OCI-LY7 (cell line): ENCODE measurements around the gene LCE1B. TPM values are rescaled to one million over a fixed set of nuclear protein-coding genes. Genes with fewer than 3 reads are reported as not detected.

Source experiments
- BruUV-seq: library from RNA; stranded (reverse); fragments of 400-500 nt; replicated peaks from 2 replicates; lab custom pipeline; 2021; lab: Mats Ljungman, UMichigan
- CTCF ChIA-PET: fragments of 300-600 bp; sonication (Branson Sonifier 250); formaldehyde crosslinking; loops from one replicate; lab custom pipeline; 2022; ENCODE audit warnings: antibody characterized with exemption; ENCODE audit not compliant: unreplicated experiment; lab: Charles Lee
- POLR2A ChIA-PET: fragments of 300-600 bp; sonication (Branson Sonifier 250); formaldehyde crosslinking; loops from one replicate; lab custom pipeline; 2022; ENCODE audit warnings: antibody characterized with exemption; lab: Charles Lee
- DNase-seq: peaks from one replicate; pipeline ENCODE4 v3.0.0-alpha.2; 2015; ENCODE audit warnings: low spot score
- H2AFZ ChIP-seq: fragments of 200-600 bp; sonication (generic), shearing (Covaris generic); 2 replicates; pipeline ENCODE4 v1.6.1; 2014; ENCODE audit warnings: mild to moderate bottlenecking, antibody characterized with exemption, low read length, moderate library complexity
- H3K27ac ChIP-seq: fragments of 200-600 bp; sonication (generic); 2 replicates; pipeline ENCODE4 v1.5.1; 2014; ENCODE audit warnings: mixed run types, low read depth, mild to moderate bottlenecking, moderate library complexity, low read length, inconsistent platforms; ENCODE audit not compliant: poor library complexity, severe bottlenecking
- H3K36me3 ChIP-seq: fragments of 200-600 bp; sonication (generic); 2 replicates; pipeline ENCODE4 v1.6.1; 2014; ENCODE audit warnings: mild to moderate bottlenecking, antibody characterized with exemption, low read length, moderate library complexity, mixed read lengths; ENCODE audit not compliant: insufficient read depth
- H3K4me1 ChIP-seq: fragments of 200-600 bp; sonication (generic); 2 replicates; pipeline ENCODE4 v1.5.1; 2014; ENCODE audit warnings: mild to moderate bottlenecking, low read length; ENCODE audit not compliant: insufficient read depth, poor library complexity, severe bottlenecking
- H3K4me2 ChIP-seq: fragments of 200-600 bp; sonication (generic); 2 replicates; pipeline ENCODE4 v1.6.1; 2014; ENCODE audit warnings: mild to moderate bottlenecking, low read length
- H3K4me3 ChIP-seq: fragments of 200-600 bp; sonication (generic); 2 replicates; pipeline ENCODE4 v1.5.1; 2014; ENCODE audit warnings: mild to moderate bottlenecking, low read depth, low read length; ENCODE audit not compliant: poor library complexity, severe bottlenecking
- H3K79me2 ChIP-seq: fragments of 200-600 bp; sonication (generic); 2 replicates; pipeline ENCODE4 v1.6.1; 2016; ENCODE audit warnings: low read depth, mild to moderate bottlenecking, low read length, moderate library complexity, mixed read lengths; ENCODE audit not compliant: insufficient read depth
- H3K9me2 ChIP-seq: fragments of 200-600 bp; sonication (generic); 2 replicates; pipeline ENCODE4 v1.6.1; 2016; ENCODE audit warnings: mild to moderate bottlenecking, low read length, mixed read lengths; ENCODE audit not compliant: insufficient read depth
- H3K9me3 ChIP-seq: fragments of 200-600 bp; sonication (generic); 2 replicates; pipeline ENCODE4 v1.6.1; 2014; ENCODE audit warnings: mild to moderate bottlenecking, mixed run types, low read length, mixed read lengths
- H4K20me1 ChIP-seq: fragments of 200-600 bp; sonication (generic); 2 replicates; pipeline ENCODE4 v1.6.1; 2014; ENCODE audit warnings: mild to moderate bottlenecking, antibody characterized with exemption, low read length, moderate library complexity, mixed read lengths; ENCODE audit not compliant: insufficient read depth
- EZH2phosphoT487 ChIP-seq: fragments of 200-600 bp; sonication (generic); IDR thresholded peaks from 2 replicates; pipeline ENCODE4 v1.6.1; 2018; ENCODE audit warnings: low read depth, borderline replicate concordance, mild to moderate bottlenecking, mixed run types, antibody characterized with exemption, low read length, moderate library complexity, mixed read lengths
- intact Hi-C: fragments of 100-400 bp; cut with micrococcal nuclease; formaldehyde crosslinking; loops from one replicate; pipeline ENCODE4 v1.10.0; 2022; ENCODE audit not compliant: unreplicated experiment
- total RNA-seq, 2 experiments: library from RNA; depleted of rRNA in 1 of 2; stranded (reverse); fragments of >200 nt in 1 of 2; shearing (Covaris generic) in 1 of 2; gene quantifications; 2 replicates each; pipeline ENCODE4 v1.2.3, GENCODE V29; 2014 to 2022
- TF ChIP-seq, protein P1 (sequence below): fragments of 200-600 bp; sonication (generic); conservative IDR thresholded peaks from 2 replicates; pipeline ENCODE4 v1.5.1; 2014; ENCODE audit warnings: mild to moderate bottlenecking, antibody characterized with exemption, low read length, moderate library complexity, mixed read lengths

Gene LCE1B
- total RNA-seq, 2 experiments from 2014 or later: not detected

DNA sequence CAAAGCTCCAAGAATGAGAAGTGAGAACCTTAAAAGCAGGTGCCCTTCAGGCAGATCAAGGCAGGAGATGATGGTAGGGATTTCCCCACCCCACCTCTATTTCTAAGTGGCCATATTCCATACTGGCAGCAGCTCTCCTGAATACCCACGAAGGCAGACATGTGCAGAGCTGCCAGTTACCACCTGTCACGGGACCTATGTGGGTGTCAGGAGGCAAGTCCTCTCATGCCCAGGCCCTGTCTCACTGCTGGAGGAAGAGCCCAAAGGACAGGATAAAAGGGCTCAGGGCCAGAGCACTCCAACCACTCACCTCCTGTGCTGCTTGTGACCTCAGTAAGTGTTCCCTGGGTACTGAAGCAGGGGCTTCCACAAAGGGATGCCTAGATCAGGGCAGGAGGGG, 721 bp upstream of the LCE1B start:
- ChIA-PET CTCF (no interaction called here), POLR2A (no interaction called here)
- TF ChIP-seq, protein P1, sequence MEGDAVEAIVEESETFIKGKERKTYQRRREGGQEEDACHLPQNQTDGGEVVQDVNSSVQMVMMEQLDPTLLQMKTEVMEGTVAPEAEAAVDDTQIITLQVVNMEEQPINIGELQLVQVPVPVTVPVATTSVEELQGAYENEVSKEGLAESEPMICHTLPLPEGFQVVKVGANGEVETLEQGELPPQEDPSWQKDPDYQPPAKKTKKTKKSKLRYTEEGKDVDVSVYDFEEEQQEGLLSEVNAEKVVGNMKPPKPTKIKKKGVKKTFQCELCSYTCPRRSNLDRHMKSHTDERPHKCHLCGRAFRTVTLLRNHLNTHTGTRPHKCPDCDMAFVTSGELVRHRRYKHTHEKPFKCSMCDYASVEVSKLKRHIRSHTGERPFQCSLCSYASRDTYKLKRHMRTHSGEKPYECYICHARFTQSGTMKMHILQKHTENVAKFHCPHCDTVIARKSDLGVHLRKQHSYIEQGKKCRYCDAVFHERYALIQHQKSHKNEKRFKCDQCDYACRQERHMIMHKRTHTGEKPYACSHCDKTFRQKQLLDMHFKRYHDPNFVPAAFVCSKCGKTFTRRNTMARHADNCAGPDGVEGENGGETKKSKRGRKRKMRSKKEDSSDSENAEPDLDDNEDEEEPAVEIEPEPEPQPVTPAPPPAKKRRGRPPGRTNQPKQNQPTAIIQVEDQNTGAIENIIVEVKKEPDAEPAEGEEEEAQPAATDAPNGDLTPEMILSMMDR: no peak
- H4K20me1 ChIP-seq: no peaks in the 10 kb centered on the region
- H3K27ac ChIP-seq: no peak overlapping the region
- H3K9me2 ChIP-seq: no peaks in the 10 kb centered on the region
- intact Hi-C loops: no loop called here
- no peaks in the 10 kb centered on the region for H3K9me3 ChIP-seq
- H3K4me1 ChIP-seq: no peaks in the 10 kb centered on the region
- no peak overlapping the region for H2AFZ ChIP-seq
- no peaks in the 10 kb centered on the region for H3K79me2 ChIP-seq
- H3K4me2 ChIP-seq: no peak overlapping the region
- no peaks in the 10 kb centered on the region for H3K36me3 ChIP-seq
- no TSS peak for BruUV-seq
- H3K4me3 ChIP-seq: no peak overlapping the region
- DNase-seq: no peak

DNA sequence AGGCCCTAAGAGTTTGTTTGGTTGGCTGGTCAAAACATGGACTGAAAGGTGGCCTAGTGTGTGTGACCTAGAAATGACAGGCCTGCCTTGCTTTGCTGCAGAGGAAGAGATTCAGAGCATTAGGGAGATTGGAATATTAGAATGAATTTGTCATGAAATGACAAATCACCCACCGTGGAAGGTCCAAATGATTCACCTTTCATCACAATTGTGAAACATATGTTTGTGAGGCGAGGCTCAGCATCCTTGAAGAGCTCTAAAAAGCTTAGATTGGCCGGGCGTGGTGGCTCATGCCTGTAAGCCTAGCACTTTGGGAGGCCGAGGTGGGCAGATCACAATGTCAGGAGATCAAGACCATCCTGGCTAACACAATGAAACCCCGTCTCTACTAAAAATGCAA, 5.5 kb downstream of the LCE1B start:
- H3K9me3 ChIP-seq: no peaks in the 10 kb centered on the region
- TF ChIP-seq EZH2phosphoT487: no peak
- TF ChIP-seq, protein P1: no peak
- BruUV-seq: no TSS peak
- no peak overlapping the region for H3K4me2 ChIP-seq
- H3K36me3 ChIP-seq: no peaks in the 10 kb centered on the region
- no peak overlapping the region for H3K4me3 ChIP-seq
- DNase-seq: no peak
- no peaks in the 10 kb centered on the region for H3K4me1 ChIP-seq
- H2AFZ ChIP-seq: no peak overlapping the region
- CTCF ChIA-PET: no interaction called here
- no peaks in the 10 kb centered on the region for H4K20me1 ChIP-seq
- POLR2A ChIA-PET: no interaction called here
- intact Hi-C loops: no loop called here
- no peaks in the 10 kb centered on the region for H3K9me2 ChIP-seq
- H3K27ac ChIP-seq: no peak overlapping the region
- H3K79me2 ChIP-seq: no peaks in the 10 kb centered on the region

- no peak for DNase-seq
- Histone ChIP-seq H4K20me1 (no peaks in the 10 kb centered on the region), H3K79me2 (no peaks in the 10 kb centered on the region), H3K36me3 (no peaks in the 10 kb centered on the region), H3K27ac (no peak overlapping the region), H2AFZ (no peak overlapping the region), H3K9me2 (no peaks in the 10 kb centered on the region), H3K4me3 (no peak overlapping the region), H3K4me2 (no peak overlapping the region), H3K4me1 (no peaks in the 10 kb centered on the region), H3K9me3 (no peaks in the 10 kb centered on the region)
- CTCF ChIA-PET: no interaction called here
- BruUV-seq: no TSS peak
- POLR2A ChIA-PET: no interaction called here
- TF ChIP-seq, protein P1: no peak
- no peak for TF ChIP-seq EZH2phosphoT487
- intact Hi-C loops: no loop called here
These were observed 11.5 kb downstream of the LCE1B start for GRCh38 chr1:152823294-152823693.
